A673 (cell line): ENCODE results near the gene CLMP.

ENCODE experiments used
- EZH2 ChIP-seq: fragments of 200-600 bp; sonication (generic); IDR thresholded peaks from 2 replicates; pipeline ENCODE4 v1.6.1; 2017; ENCODE audit warnings: borderline replicate concordance, low read depth, mild to moderate bottlenecking, mixed read lengths, antibody characterized with exemption, low read length; ENCODE audit not compliant: poor library complexity, severe bottlenecking
- TF ChIP-seq, protein P1 (sequence below): fragments of 300-800, 200-600 bp; sonication (generic); conservative IDR thresholded peaks from 2 replicates; pipeline ENCODE4 v1.5.1; 2017; ENCODE audit warnings: low read depth, mild to moderate bottlenecking, antibody characterized with exemption, low read length, moderate library complexity, mixed read lengths

GRCh38 chr11:123230346-123230745 is 35.3 kb upstream of the CLMP start:
- TF ChIP-seq, protein P1, sequence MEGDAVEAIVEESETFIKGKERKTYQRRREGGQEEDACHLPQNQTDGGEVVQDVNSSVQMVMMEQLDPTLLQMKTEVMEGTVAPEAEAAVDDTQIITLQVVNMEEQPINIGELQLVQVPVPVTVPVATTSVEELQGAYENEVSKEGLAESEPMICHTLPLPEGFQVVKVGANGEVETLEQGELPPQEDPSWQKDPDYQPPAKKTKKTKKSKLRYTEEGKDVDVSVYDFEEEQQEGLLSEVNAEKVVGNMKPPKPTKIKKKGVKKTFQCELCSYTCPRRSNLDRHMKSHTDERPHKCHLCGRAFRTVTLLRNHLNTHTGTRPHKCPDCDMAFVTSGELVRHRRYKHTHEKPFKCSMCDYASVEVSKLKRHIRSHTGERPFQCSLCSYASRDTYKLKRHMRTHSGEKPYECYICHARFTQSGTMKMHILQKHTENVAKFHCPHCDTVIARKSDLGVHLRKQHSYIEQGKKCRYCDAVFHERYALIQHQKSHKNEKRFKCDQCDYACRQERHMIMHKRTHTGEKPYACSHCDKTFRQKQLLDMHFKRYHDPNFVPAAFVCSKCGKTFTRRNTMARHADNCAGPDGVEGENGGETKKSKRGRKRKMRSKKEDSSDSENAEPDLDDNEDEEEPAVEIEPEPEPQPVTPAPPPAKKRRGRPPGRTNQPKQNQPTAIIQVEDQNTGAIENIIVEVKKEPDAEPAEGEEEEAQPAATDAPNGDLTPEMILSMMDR, result no peak
- no peak for TF ChIP-seq EZH2
